Urothelium cell line (cell line): ENCODE results near the gene DMD.
"Not testable (repeated sequence)": the region's sequence is repeated elsewhere in the genome, so short reads cannot be mapped to it uniquely, and the experiment has no call there.

Experiments
- DNase-seq: peaks from one replicate; pipeline ENCODE4 v3.0.0; 2011; ENCODE audit warnings: low spot score, mixed read lengths
- FAIRE-seq: peaks from 2 replicates; lab custom pipeline; 2011; peaks lifted over from hg19 to GRCh38; lab: Jason Lieb, UNC

Gene DMD

DNA sequence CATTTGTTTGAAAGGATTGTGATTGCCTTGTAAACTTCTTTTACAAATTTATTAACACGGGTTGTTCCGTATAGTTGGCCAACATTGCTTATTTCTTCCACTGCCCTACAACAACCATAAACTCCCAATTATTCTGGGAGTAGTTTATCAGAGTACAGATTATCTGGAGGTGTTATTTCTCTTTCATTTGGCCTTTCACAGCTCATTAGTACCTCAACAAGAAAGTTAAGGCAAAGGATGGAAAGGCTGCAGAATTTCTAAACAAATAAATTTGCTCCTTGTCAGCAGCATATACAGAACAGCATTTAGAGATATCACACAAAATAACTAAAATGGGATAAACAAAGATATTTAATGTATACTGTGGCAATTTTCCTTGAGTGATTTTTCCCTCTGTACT, 548.8 kb downstream of the DMD start:
- FAIRE-seq (no peak), DNase-seq (no peak)

DNA sequence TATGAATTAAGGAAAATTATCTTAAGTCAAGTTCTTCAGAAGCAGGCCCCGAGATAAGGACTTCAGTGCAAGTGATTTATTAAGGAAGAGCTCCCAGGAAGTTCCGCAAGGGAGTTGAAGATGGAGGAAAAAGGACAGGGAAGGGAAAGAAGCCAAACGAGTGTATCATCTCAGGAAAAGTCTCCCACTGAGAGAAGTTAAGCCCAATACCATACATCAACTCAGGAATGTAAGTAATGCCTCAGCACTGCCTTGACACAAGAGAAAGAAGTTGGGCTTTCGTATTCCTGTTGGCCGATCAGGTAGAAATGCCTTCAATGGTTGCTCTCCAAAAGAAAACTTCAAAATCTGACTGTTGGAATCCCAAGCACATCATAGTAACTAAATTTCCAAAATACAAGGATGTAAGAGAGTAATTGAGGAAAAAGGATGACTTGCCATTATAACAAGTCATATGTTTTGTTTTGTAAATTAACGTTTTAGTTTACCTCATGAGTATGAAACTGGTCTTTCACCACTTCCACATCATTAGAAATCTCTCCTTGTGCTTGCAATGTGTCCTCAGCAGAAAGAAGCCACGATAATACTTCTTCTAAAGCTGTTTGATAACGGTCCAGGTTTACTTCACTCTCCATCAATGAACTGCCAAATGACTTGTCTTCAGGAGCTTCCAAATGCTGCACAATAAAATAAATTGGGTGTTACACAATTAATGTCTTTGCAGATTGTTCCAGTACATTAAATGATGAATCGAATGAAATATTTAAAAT, 566.7 kb downstream of the DMD start:
- FAIRE-seq (no peak), DNase-seq (no peak)

DNA sequence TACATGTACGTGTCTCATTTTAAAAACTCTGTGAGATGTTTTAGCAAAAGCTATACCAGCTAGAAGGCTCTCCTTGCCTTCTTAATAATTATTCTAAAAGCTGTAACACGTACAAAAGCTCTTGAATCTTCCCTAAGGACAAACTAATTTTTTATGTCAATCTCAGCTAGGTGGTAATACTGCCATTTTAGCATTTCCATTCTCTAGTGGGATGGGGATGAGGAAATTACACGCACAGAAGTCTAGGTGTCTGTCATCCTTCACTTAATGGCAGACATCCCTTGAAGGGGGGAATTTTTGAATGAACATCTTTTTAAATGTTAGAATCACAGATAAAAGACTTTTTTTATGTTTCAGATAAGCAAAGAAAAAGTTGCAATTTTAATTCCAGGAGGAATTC, 569.1 kb downstream of the DMD start:
- FAIRE-seq (no peak), DNase-seq (no peak)

- FAIRE-seq, result no peak
- DNase-seq, result no peak
These were observed 593.2 kb downstream of the DMD start for GRCh38 chrX:32618154-32618553.

GRCh38 chrX:32614707-32615106, 596.6 kb downstream of the DMD start:
- FAIRE-seq, result no peak

DNA sequence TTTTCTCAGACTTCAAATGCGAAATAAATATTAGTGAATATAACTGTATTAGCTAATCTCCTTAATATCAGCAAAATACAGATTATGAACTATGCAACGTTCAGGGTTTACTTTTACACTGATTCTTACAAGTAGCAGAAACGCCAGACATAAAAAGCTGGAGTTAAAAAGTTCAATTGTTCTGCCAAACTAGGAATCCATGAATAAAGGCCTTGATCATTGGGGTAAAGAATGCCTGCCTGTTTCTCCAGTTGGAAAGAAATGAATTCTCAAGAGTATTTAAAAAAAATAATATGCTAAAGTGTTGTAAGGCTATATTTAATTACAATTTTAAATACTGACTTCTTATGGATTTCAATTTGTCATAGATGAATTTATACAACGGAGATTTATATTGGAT, 612.2 kb downstream of the DMD start:
- DNase-seq, result no peak
- FAIRE-seq, result no peak

More at GRCh38 chrX:32614707-32615106, 596.6 kb downstream of the DMD start:
- DNase-seq, result no peak

- no peak for DNase-seq
- no peak for FAIRE-seq
These were observed 612.6 kb downstream of the DMD start for GRCh38 chrX:32598707-32599106.

DNA sequence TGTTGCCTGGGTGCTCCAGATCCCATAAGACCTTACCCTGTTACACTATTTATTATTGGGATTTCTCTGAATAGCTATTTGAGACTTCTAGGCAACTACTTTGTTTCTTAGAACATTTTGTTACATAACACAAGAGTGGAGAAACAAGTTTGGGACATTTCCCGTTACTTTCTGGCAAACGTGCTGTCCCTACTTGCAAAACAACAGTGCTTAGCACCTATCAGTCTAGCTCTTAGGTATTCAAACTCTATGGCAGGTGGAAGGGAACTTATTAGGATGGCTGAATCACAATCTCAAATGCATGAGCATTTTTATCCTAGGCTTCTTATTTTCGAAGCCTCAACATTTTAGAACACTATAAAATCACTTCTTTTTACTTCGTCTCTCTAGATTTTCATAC, 613.6 kb downstream of the DMD start:
- DNase-seq (no peak), FAIRE-seq (no peak)

DNA sequence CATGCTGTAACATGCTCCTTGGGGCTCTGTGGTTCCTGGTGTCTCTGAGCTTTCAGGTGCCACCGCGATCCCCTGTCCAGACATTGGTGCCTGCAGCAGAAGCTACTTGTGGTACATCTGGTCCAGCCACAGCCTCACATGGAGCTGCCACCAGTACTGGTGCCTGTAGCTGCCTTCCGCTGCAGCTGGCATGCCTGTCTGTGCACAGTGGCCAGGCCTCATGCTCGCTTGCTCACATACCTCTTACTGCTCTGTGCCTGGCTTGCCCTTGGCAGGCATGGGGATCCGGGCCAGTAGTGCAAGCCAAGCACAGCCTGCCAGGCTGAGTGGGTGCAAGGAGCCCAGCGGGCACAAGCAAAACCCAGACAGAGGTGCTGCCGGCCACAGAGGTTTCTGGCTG, 618.6 kb downstream of the DMD start:
- no peak for FAIRE-seq
- DNase-seq, result no peak

DNA sequence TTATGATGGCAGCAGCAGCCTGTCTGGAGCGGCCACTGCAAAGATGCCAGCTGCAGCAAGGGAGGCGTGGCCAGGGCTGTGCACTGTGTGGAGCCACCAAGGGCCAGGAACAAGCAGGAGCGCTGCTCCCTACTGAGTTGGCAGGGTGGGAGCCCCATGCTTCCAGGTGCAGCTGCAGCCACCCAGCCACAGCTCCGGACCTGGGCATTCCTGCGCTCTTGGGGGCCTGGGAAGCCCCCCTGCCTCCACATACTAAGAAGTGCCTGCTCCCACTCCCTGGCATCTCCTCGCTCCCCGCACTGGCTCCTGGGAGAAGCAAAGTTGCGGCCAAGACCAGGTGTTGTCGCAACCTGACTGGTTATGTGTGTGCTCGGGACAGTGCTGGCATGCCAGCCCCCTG, 619.8 kb downstream of the DMD start:
- FAIRE-seq (no peak), DNase-seq (no peak)

DNA sequence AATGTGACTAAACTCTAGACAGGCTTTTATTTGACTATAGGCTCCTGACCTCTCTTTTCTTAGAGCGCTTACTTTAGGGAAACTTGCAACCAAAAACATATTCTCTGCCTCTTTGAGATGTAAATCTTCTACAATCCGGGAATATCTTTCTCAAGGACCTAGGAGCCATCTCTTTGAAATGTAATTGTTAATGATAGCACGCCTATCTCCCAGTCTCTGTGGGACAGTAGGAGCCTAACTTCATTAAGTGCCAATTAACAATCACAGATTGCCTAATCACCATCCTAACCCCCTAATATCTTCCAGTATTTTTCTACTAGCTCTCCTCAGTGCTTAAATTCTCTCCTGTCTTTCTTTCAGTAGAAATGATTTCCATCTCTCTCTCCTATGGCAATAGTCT, 628.6 kb downstream of the DMD start:
- no peak for DNase-seq
- FAIRE-seq, result no peak

DNA sequence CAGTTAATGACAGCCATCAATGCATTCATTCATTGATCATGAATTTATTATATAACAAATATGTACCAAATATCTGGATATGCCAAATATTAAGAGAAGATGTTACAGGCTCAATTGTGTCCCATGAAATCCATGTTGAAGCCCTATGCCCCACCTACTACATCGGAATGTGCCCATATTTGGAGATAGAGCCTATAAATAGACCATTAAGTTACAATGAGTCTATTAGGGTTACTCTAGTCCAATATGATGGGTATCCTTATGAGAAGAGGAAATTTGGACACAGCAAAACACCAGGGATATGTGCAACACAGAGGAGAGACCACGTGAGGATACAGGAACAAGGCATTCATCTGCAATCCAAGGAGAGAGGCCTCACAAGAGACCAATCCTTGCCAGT, 634.5 kb downstream of the DMD start:
- DNase-seq, result no peak
- no peak for FAIRE-seq

GRCh38 chrX:32572644-32573043, 638.7 kb downstream of the DMD start:
- no peak for DNase-seq
- no peak for FAIRE-seq

DNA sequence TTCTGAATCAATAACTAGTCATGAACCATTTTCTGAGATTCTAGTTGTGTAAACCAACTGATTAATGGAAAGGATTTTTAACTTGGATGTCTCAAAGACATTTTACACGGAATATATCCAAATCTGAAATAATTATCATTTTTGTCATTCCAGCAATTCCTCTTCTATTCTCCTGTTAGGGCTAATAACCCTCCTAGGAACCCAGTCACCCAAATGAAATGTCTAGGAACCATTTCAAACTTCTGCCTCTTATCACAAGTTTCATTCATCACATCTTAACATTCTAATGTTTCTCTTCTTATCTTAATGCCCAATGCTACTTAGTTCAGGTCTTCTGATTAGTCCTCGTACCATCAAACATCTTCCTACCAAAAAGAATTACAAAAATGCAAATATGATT, 639.8 kb downstream of the DMD start:
- DNase-seq (no peak), FAIRE-seq (no peak)

GRCh38 chrX:32562261-32562660, 649.1 kb downstream of the DMD start:
- FAIRE-seq (no peak), DNase-seq (no peak)

GRCh38 chrX:32545101-32545500, 666.2 kb downstream of the DMD start:
- DNase-seq, result no peak
- FAIRE-seq, result no peak

GRCh38 chrX:32538554-32538953, 672.8 kb downstream of the DMD start:
- no peak for FAIRE-seq
- no peak for DNase-seq

DNA sequence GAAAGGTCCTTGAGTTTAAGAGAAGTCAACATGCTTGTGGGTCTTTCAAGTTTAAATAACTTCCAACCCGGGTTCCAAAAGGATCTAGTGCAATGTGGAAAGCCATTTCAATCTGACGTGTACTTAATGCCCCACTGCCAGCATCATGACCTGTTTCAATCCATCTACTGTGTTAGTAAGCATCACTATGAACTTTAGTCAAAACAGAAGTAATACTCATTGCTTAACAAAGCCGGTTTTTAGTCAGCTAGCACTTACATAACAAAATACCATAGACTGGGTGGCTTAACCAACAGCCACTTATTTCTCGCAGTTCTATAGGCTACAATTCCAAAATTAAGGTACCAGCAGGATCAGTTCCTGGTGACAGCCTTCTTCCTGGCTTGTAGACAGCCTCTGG, 677.5 kb downstream of the DMD start:
- DNase-seq (no peak), FAIRE-seq (no peak)

DNA sequence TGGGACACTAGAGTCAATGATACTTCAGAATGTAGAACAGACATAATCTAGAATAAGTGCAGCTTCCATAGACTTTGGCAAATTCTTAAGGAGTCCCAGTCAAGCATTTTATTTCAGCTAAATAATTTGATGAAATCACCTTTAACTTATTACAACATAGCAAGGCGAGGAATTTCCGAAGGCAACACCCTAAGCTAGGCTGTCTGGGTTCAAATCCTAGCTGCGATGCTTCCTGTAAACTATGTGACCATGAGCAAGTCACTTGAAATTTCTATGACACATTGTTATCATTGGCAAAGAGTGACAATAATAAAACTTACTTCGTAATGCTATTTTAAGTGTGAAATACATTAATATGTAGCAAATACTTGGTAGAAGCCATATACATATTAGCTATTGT, 679.1 kb downstream of the DMD start:
- FAIRE-seq, result no peak
- no peak for DNase-seq

DNA sequence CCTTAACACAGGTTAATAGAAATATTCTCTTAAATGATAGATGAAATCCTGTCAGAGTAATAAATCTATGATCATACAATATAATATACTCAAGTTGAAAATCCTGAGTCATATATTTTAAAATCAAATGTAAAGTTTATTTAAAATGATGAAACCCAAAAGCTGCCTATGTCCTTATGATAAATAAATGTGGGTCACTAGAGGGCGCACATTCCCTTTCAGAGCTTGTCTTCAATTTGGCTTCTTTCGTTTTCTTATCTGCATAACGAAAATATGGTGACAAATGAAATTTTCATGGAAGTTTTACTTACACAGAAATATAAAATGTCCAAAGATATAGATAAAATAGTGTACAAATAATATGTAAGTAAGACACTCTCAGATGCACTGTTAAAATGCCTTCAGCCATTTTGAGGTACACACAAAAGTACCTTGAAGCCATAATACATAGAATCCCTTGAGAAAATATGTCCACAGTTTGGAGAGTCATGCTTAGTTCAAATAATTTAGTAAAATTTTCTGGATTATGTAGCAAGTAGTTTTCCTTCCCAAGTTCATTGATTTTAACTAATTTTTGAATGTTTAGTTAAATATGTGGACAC, 680.4 kb downstream of the DMD start:
- FAIRE-seq, result no peak
- DNase-seq, result no peak

DNA sequence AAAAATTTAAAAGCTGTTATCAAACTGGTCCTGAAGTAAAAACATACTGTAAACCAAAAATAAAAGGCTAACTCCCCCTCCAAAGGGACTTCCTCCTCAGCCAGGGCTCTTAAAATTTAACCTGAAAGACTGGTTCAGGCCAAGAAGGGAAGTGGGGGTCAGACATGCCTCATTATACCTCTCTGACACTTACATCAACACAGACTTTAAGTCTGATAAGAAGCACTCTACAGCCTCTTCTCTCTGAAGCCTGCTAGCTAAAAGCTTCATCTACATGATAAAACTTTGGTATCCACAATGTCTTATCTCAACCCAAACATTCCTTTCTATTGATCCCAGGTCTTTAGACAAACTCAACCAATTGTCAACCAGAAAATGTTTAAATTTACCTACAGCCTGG, 682.9 kb downstream of the DMD start:
- FAIRE-seq, result not testable (repeated sequence)

GRCh38 chrX:32525234-32525633, 686.1 kb downstream of the DMD start:
- DNase-seq (no peak), FAIRE-seq (no peak)

More for the DNA sequence above, 682.9 kb downstream of the DMD start:
- DNase-seq, result not testable (repeated sequence)

- no peak for FAIRE-seq
These were observed 687.0 kb downstream of the DMD start for GRCh38 chrX:32524385-32524784.

More at GRCh38 chrX:32524385-32524784, 687.0 kb downstream of the DMD start:
- no peak for DNase-seq
